AG20443 (cell line): ENCODE results near the gene FMNL2.

Experiments
- DNase-seq: peaks from one replicate; pipeline ENCODE4 v3.0.0; 2012; ENCODE audit warnings: low spot score, mixed read lengths

Gene FMNL2

GRCh38 chr2:152405206-152406118 lies 70.5 kb downstream of the FMNL2 start:
- no peak for DNase-seq

- DNase-seq: no peak
These were observed 71.3 kb downstream of the FMNL2 start for GRCh38 chr2:152406119-152406835.

GRCh38 chr2:152406836-152407161 lies 71.8 kb downstream of the FMNL2 start:
- DNase-seq: no peak

GRCh38 chr2:152407204-152407721 lies 72.3 kb downstream of the FMNL2 start:
- peak; percentile 87 for DNase-seq

GRCh38 chr2:152407806-152408205 lies 72.8 kb downstream of the FMNL2 start:
- no peak for DNase-seq

GRCh38 chr2:152408254-152408653 lies 73.3 kb downstream of the FMNL2 start:
- no peak for DNase-seq

GRCh38 chr2:152409386-152410164 lies 74.6 kb downstream of the FMNL2 start:
- DNase-seq: no peak

- peak; percentile 61 for DNase-seq
These were observed 75.2 kb downstream of the FMNL2 start for GRCh38 chr2:152410165-152410597.

- DNase-seq: no peak
These were observed 76.2 kb downstream of the FMNL2 start for GRCh38 chr2:152411154-152411553.

GRCh38 chr2:152413228-152414030 lies 78.5 kb downstream of the FMNL2 start:
- no peak for DNase-seq

- DNase-seq: no peak
These were observed 80.3 kb downstream of the FMNL2 start for GRCh38 chr2:152415231-152415642.

- peak; percentile 17 for DNase-seq
These were observed 80.8 kb downstream of the FMNL2 start for GRCh38 chr2:152415796-152416195.

GRCh38 chr2:152418688-152419087 lies 83.7 kb downstream of the FMNL2 start:
- DNase-seq: no peak

- no peak for DNase-seq
These were observed 85.0 kb downstream of the FMNL2 start for GRCh38 chr2:152419944-152420343.

- DNase-seq: no peak
These were observed 85.4 kb downstream of the FMNL2 start for GRCh38 chr2:152420363-152420762.

- DNase-seq: no peak
These were observed 86.0 kb downstream of the FMNL2 start for GRCh38 chr2:152420936-152421335.

- DNase-seq: peak; percentile 86
These were observed 86.8 kb downstream of the FMNL2 start for GRCh38 chr2:152421521-152422370.

- DNase-seq: no peak
These were observed 88.7 kb downstream of the FMNL2 start for GRCh38 chr2:152423684-152424083.

GRCh38 chr2:152425765-152426727 lies 91.1 kb downstream of the FMNL2 start:
- DNase-seq: no peak
